Nephron progenitor cell (in vitro differentiated cells): ENCODE measurements around the gene NCR2.

Experiments used
- DNase-seq: peaks from one replicate; pipeline ENCODE4 v3.0.0; 2021
- H3K27ac Mint-ChIP-seq: 2 replicates; pipeline ENCODE4 v1.8.0; 2021; ENCODE audit warnings: mild to moderate bottlenecking, moderate library complexity, mixed read lengths
- H3K27me3 Mint-ChIP-seq: 2 replicates; pipeline ENCODE4 v1.8.0; 2021; ENCODE audit warnings: mild to moderate bottlenecking, low read depth, mixed read lengths; ENCODE audit not compliant: poor library complexity
- H3K36me3 Mint-ChIP-seq: 2 replicates; pipeline ENCODE4 v1.8.0; 2021; ENCODE audit warnings: low read depth, mixed read lengths
- H3K4me1 Mint-ChIP-seq: 2 replicates; pipeline ENCODE4 v1.8.0; 2021; ENCODE audit warnings: mixed read lengths
- H3K4me3 Mint-ChIP-seq: 2 replicates; pipeline ENCODE4 v1.8.0; 2021; ENCODE audit warnings: mild to moderate bottlenecking, moderate library complexity, mixed read lengths
- H3K9me3 Mint-ChIP-seq: 2 replicates; pipeline ENCODE4 v1.8.0; 2021; ENCODE audit warnings: mild to moderate bottlenecking, moderate library complexity, mixed read lengths
- CTCF ChIP-seq: fragments of 200-600 bp; sonication (generic); IDR thresholded peaks from 2 replicates; pipeline ENCODE4 v1.5.0; 2021; ENCODE audit warnings: antibody characterized with exemption

NCR2 gene

GRCh38 chr6:41338659-41339058, 3.3 kb downstream of the NCR2 start:
- Mint-ChIP-seq H3K9me3 (no peaks in the 10 kb centered on the region), H3K36me3 (no peaks in the 10 kb centered on the region), H3K27me3 (peaks cover 38% of the 10 kb centered on the region), H3K27ac (no peak overlapping the region), H3K4me3 (no peak overlapping the region), H3K4me1 (peaks cover 36% of the 10 kb centered on the region)
- DNase-seq: no peak
- TF ChIP-seq CTCF: no peak

GRCh38 chr6:41341580-41341979, 6.2 kb downstream of the NCR2 start:
- Mint-ChIP-seq H3K36me3 (no peaks in the 10 kb centered on the region), H3K27ac (no peak overlapping the region), H3K27me3 (peaks cover 62% of the 10 kb centered on the region), H3K4me1 (peaks cover 18% of the 10 kb centered on the region), H3K4me3 (no peak overlapping the region), H3K9me3 (no peaks in the 10 kb centered on the region)
- no peak for DNase-seq
- TF ChIP-seq CTCF: no peak

GRCh38 chr6:41342241-41342640, 6.8 kb downstream of the NCR2 start:
- Mint-ChIP-seq H3K27ac (no peak overlapping the region), H3K4me1 (peaks cover 23% of the 10 kb centered on the region), H3K4me3 (no peak overlapping the region), H3K36me3 (no peaks in the 10 kb centered on the region), H3K27me3 (peaks cover 67% of the 10 kb centered on the region), H3K9me3 (peaks cover under 1% of the 10 kb centered on the region)
- no peak for DNase-seq
- no peak for TF ChIP-seq CTCF

- no peak for TF ChIP-seq CTCF
- H3K9me3 Mint-ChIP-seq: peaks cover 15% of the 10 kb centered on the region
- H3K36me3 Mint-ChIP-seq: no peaks in the 10 kb centered on the region
- H3K4me3 Mint-ChIP-seq: no peak overlapping the region
- H3K4me1 Mint-ChIP-seq: peaks cover 23% of the 10 kb centered on the region
- DNase-seq: no peak
- peaks cover 68% of the 10 kb centered on the region for H3K27me3 Mint-ChIP-seq
- H3K27ac Mint-ChIP-seq: no peak overlapping the region
These were observed 8.3 kb downstream of the NCR2 start for GRCh38 chr6:41343641-41344187.

GRCh38 chr6:41344876-41345275, 9.5 kb downstream of the NCR2 start:
- H3K27ac Mint-ChIP-seq: no peak overlapping the region
- H3K4me3 Mint-ChIP-seq: no peak overlapping the region
- DNase-seq: no peak

More at GRCh38 chr6:41344876-41345275, 9.5 kb downstream of the NCR2 start:
- Mint-ChIP-seq H3K9me3 (peaks cover 25% of the 10 kb centered on the region), H3K36me3 (no peaks in the 10 kb centered on the region), H3K4me1 (peaks cover 23% of the 10 kb centered on the region), H3K27me3 (peaks cover 74% of the 10 kb centered on the region)
- TF ChIP-seq CTCF: no peak
